Measurements from ENCODE around the gene PCCA. TPM values are rescaled to one million over a fixed set of nuclear protein-coding genes. Genes with fewer than 3 reads are reported as not detected.
"Not testable (repeated sequence)": the region's sequence is repeated elsewhere in the genome, so short reads cannot be mapped to it uniquely, and the experiment has no call there.

PCCA gene
- polyA plus RNA-seq, 12 donors = 24.3 to 41.6 (median 32.7) TPM; not detected in 1

DNA sequence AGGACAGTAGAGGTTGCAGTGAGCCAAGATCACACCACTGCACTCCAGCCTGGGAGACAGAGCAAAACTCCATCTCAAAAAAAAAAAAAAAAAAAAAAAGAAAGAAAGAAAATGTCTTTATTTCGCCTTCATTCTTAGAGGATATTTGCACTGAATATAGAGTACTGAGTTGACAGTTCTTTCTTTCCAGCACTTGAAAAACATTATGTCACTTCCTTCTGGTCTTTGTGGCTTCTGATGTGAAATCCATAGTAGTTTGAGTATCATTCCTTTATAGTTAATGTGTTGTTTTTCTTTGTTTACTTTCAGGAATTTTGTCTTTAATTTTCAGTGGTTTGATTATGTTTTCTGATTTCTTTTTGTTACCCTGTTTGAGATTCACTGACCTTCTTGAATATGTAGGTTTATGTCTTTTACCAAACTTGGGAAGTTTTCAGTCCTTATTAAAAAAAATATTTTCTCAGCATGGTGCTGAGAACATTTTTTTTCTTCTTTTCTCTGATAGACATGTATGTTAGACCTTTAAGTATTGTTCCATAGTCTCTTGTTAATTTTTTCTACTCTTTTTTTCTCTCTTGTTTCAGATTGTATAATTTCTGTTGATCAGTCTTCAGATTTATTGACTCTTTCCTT lies 50.1 kb downstream of the PCCA start:
- DNase-seq = no peak

- DNase-seq = no peak
Observed at GRCh38 chr13:100139817-100140216, 50.9 kb downstream of the PCCA start.

GRCh38 chr13:100140441-100140840 lies 51.5 kb downstream of the PCCA start:
- DNase-seq = no peak

GRCh38 chr13:100141461-100141961 lies 52.6 kb downstream of the PCCA start:
- DNase-seq = not testable (repeated sequence)

DNA sequence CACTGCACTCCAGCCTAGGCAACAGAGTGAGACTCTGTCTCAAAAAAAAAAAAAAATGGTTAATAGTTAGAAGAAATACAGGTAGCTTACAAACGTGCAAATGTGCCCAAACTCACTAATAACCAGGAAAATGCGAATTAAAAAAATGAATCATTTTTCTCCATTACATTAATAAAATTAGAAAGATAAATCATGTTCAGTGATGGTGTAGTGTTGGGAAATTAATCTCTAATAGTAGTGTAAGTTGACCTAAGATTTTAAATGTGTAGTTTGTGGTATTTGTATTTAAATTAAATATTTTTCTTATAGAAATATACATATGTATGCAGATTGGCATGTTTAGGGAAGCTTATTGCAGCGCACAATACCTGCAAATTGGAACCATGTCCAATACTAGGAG lies 57.6 kb downstream of the PCCA start:
- no peak for DNase-seq

- no peak for DNase-seq
Observed at GRCh38 chr13:100147825-100148224, 58.9 kb downstream of the PCCA start.

DNA sequence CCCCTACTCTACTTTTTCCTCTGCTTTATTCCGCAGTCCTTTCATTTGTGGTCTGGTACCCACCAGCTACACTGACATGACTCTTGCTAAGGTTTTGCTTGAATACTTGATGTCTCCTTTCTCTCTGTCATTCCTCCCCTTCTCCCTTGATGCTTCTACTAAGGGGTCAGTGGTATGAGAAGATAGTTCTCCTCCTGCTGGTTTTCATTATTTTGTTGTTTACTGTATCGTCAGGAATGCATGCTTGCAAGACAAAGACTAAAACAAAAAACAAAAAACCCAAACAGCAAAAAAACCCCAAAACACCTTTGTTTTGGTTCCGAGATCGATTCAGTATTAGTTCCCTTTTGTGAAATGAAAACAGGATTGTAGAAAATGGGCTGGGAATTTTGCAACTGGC lies 59.5 kb downstream of the PCCA start:
- DNase-seq = no peak

- no peak for DNase-seq
Observed at GRCh38 chr13:100149389-100149788, 60.5 kb downstream of the PCCA start.

- not testable (repeated sequence) for DNase-seq
Observed at GRCh38 chr13:100150711-100151110, 61.8 kb downstream of the PCCA start.

DNA sequence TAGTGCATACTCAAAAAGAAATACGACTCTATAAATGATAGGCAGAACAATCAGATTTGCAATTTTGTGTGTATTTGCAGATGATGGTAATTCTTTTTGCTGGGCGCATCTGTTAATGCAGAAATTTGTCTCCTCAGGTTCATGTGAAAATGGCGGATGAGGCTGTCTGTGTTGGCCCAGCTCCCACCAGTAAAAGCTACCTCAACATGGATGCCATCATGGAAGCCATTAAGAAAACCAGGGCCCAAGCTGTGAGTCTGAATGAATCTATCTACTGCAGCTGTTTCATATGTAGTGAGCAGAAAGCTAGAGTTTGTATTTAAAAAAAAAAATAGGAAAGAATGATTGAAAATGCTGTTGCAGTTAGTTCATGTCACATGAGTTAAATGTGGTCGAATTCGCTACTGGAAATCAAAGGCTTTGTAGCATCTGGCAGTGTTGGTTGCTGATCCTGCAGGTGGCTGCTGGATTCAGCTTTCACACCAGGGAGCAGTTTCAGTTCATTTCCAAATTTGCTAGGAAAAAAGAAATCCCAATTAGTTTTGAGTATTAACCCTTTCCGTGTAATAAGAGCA lies 66.0 kb downstream of the PCCA start:
- DNase-seq = no peak

- no peak for DNase-seq
Observed at GRCh38 chr13:100156788-100157187, 67.9 kb downstream of the PCCA start.

GRCh38 chr13:100158569-100158968 lies 69.7 kb downstream of the PCCA start:
- no peak for DNase-seq

- DNase-seq = no peak
Observed at GRCh38 chr13:100159584-100159983, 70.7 kb downstream of the PCCA start.

DNA sequence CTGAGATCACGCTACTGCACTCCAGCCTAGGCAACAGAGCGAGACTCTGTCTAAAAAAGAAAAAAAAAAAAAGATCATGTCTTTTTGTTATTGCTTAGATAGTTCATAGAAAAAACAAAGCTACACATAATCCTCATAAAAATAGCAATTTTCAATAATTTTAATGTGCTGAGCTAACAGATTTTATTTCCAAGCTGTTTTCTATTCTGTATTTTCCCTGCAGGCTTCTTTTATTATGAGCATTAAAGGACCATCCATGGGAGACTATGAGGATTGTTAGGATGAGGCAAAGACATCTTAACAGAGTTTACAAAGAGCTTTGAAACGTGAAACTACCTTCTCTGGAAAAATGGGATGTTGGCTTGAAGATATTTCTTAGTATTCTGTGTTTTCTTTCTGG lies 71.6 kb downstream of the PCCA start:
- DNase-seq = no peak

DNA sequence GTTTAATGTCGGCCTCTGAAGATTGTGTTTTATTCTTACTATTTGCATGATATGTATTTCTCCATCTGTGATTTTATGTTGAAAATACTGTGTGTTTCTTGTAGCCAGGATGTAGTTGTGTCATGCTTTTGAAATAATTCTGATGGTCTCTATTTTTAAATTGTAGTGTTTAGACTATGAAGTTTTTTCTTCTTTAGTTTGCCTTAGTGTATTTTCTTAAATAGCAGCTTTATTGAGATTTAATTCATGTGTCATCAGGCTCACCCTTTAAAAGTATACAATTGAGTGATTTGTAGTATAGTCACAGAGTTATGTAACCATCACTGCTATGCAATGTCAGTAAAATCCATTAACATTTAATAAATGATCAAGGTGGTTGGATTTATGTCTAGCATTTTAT lies 74.5 kb downstream of the PCCA start:
- DNase-seq = no peak

DNA sequence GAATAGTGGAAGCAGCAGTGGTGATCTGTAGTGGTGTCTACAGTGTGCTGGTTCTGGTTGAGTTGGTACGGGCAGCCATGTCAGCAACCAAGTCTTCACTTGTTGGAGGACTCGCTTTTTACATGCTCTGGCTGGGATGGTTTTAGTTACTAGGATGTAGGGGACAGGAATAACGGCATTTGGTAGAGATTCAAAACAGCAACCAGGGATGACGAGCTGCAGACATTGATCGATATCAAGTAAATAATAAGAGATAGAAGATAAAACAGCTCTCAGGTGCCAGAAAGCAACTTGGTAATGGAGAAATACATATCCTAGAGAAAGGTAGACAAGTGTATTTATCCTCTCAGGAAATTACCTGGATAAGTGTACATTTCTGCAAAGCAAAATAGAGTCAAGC lies 84.3 kb downstream of the PCCA start:
- no peak for DNase-seq

- DNase-seq = not testable (repeated sequence)
Observed at GRCh38 chr13:100174455-100174854, 85.6 kb downstream of the PCCA start.

DNA sequence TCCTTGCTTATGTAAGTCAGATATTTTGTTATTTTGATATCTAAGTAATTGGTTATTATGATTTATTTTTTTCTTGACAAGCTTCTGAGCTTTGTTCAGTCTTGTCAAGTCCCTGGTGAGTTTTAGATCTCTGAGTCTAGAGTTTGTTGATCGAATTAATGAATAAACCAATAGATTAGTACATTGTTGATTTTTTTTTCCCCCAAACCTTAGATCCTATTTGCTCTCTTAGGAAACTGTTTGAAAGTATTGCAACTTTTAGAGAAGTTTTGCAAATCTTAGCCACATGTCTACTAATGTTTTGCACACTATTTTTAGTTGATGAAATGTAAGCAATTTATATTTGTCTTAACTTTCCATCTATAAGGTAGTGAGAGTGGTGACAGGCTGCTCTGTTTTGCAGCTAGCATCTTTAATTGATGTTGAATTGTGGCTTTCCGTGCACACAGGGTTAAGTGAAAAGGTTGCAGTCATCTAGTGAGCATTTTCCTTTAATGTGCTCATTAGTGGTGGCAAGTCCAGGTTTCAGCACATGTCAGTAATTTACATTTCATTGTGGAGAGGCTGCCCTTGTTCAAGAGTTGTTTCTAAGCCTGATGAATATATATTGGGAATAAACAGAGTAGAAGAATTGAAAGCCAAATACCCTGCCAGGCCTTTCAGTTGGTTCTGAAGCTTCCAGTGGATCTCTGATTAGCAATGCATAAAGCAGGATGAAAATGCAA lies 86.3 kb downstream of the PCCA start:
- no peak for DNase-seq

DNA sequence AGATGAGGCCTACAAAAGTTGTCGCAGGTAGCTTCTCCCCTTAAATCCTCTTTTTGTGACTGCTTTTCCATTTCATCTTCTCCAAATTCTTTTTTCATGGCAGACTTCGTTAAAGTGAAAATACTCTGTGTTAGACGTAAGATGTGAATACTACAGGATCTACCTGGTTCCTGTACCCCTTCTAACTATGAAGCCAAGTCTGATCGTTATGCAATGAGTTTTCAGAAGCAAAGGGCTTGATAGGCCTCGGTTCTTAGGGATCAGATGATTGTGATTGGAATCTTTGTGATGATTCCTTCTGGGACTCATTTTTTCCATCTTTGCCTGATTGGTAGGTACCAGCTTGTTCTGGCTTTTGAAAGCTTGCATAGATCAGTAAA lies 86.9 kb downstream of the PCCA start:
- DNase-seq = no peak

DNA sequence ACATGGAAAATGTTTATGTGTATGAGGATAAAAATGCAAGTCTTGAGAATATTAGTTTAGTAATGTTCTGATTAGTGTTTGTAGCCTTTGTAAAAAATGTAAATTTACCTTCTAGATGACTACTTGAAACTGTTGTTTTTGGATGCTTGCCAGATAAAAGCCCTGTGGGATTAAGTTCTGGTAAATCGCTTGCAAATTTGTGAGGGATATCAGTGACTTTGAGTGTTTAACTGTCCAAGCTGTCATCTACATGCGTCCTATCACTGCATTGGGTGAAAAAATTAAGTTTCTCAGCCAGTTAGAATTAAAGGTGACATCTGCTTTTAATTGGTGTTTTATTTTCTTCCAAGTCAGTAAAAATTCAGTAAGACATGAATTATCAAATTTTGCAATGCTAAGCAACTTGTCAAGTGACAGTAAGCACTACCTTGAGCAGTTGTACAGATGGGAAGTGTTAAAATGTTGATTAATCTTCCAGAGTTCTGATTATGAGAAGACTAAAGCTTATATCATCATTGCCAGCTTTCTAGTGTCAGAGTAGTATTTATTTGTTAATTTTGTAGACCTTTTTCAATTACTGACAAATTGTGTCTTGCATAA lies 88.0 kb downstream of the PCCA start:
- DNase-seq = no peak

DNA sequence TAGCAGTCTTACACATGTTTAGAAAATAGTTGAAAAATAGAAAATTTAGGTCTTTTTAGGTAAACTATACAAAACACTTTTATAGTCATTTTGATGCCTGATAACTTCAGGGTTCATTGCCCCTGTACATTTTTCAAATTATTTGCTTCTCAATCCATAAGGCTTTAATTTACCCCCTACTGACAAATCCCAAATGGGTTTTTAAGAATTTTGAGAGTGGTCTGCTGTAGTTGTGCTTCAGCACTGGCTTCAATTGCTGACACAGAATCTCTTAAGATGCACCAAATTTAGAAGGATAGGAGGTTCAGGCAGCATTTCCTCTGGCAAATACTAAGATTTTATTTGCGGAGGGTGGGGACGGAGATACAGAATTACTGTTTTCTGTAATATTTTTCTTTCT lies 89.4 kb downstream of the PCCA start:
- no peak for DNase-seq

DNA sequence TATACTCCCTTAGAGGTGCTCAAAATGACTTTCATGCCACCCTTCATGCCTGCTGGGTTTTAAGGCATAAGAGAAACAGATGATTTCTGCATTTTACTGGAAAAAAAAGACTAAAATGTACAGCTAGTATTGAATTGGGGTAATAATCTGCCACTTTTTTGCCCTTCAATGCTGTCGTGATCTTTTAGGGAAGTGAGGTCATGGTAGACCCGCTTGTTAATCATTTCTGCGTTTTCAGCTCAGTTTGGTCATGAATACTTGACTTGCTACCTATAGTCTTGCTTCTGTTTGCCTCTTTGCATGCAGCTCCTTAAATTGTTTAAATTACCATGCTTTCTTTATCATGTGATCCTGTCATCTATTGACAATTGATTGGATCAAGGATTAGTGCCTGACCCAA lies 90.4 kb downstream of the PCCA start:
- no peak for DNase-seq
